Measurements from ENCODE around the gene FRAS1. TPM values are rescaled to one million over a fixed set of nuclear protein-coding genes. Genes with fewer than 3 reads are reported as not detected.

Gene FRAS1
- total and polyA plus RNA-seq, 8 donors, result 4.7 to 21.5 (median 14.7) TPM

GRCh38 chr4:78138252-78138651 lies 81.1 kb downstream of the FRAS1 start:
- ATAC-seq (peak in 1 of 4 donors; percentile 27), DNase-seq (no peak), FAIRE-seq (no peak)
- intact Hi-C loops (cut with DNase I), result no loop called here
- Histone ChIP-seq H3K4me3 (no peak overlapping the region), H3K4me1 (peaks cover 0 to 5% (median 0%) of the 10 kb centered on the region in 3 donors), H3K36me3 (no peaks in the 10 kb centered on the region), H3K27ac (no peak overlapping the region), H3K27me3 (no peaks in the 10 kb centered on the region), H3K9me3 (no peaks in the 10 kb centered on the region)
- TF ChIP-seq CTCF (IDR thresholded peaks at IDR 0.05), result no peak
- 31 to 34% methylated on average over 3 of the region's 3 CpGs for WGBS, 2 donors

GRCh38 chr4:78143634-78144033 lies 86.5 kb downstream of the FRAS1 start:
- ATAC-seq (no peak), DNase-seq (no peak), FAIRE-seq (no peak)
- no peak overlapping the region for H3K4me3 ChIP-seq
- H3K9me3 ChIP-seq, result no peaks in the 10 kb centered on the region
- intact Hi-C loops (cut with DNase I), result no loop called here
- WGBS, 2 donors, result 93 to 97% methylated on average over 2 of the region's 2 CpGs
- TF ChIP-seq CTCF (IDR thresholded peaks at IDR 0.05), result no peak
- no peak overlapping the region for H3K27ac ChIP-seq
- H3K4me1 ChIP-seq, result peaks cover 0 to 5% (median 0%) of the 10 kb centered on the region in 3 donors
- H3K36me3 ChIP-seq, result no peaks in the 10 kb centered on the region
- no peaks in the 10 kb centered on the region for H3K27me3 ChIP-seq

GRCh38 chr4:78145008-78145407 lies 87.9 kb downstream of the FRAS1 start:
- Histone ChIP-seq H3K4me3 (no peak overlapping the region), H3K4me1 (peaks cover 0 to 13% (median 0%) of the 10 kb centered on the region in 3 donors), H3K9me3 (no peaks in the 10 kb centered on the region), H3K27me3 (no peaks in the 10 kb centered on the region), H3K27ac (no peak overlapping the region), H3K36me3 (no peaks in the 10 kb centered on the region)
- TF ChIP-seq CTCF (IDR thresholded peaks at IDR 0.05), result no peak
- DNase-seq (no peak), ATAC-seq (no peak), FAIRE-seq (no peak)
- intact Hi-C loops (cut with DNase I), result no loop called here
- WGBS, 2 donors, result 91 to 98% methylated on average over 4 of the region's 4 CpGs

GRCh38 chr4:78145622-78146021 lies 88.5 kb downstream of the FRAS1 start:
- no peak overlapping the region for H3K4me3 ChIP-seq
- H3K36me3 ChIP-seq, result no peaks in the 10 kb centered on the region
- DNase-seq (no peak), ATAC-seq (no peak), FAIRE-seq (no peak)
- H3K27ac ChIP-seq, result no peak overlapping the region
- TF ChIP-seq CTCF (IDR thresholded peaks at IDR 0.05), result no peak
- no peaks in the 10 kb centered on the region for H3K27me3 ChIP-seq
- WGBS, 2 donors, result 74 to 82% methylated on average over 10 of the region's 10 CpGs
- H3K4me1 ChIP-seq, result peaks cover 0 to 13% (median 0%) of the 10 kb centered on the region in 3 donors
- intact Hi-C loops (cut with DNase I), result no loop called here
- no peaks in the 10 kb centered on the region for H3K9me3 ChIP-seq

GRCh38 chr4:78149751-78150542 lies 92.8 kb downstream of the FRAS1 start:
- no peak for DNase-seq
- H3K36me3 ChIP-seq, result no peaks in the 10 kb centered on the region
- WGBS, 2 donors, result 49% methylated on average over 7 of the region's 7 CpGs
- H3K4me1 ChIP-seq, result peaks cover 0 to 13% (median 0%) of the 10 kb centered on the region in 3 donors
- intact Hi-C loops (cut with DNase I), result no loop called here
- peak overlapping the region in 3 of 4 donors; percentile 8 to 57 (median 34) for H3K27ac ChIP-seq
- peak; percentile 13 to 58 (median 34) for ATAC-seq
- TF ChIP-seq CTCF (IDR thresholded peaks at IDR 0.05), result no peak
- H3K9me3 ChIP-seq, result no peaks in the 10 kb centered on the region
- H3K27me3 ChIP-seq, result no peaks in the 10 kb centered on the region
- no peak overlapping the region for H3K4me3 ChIP-seq
- FAIRE-seq, result no peak

Measured in pancreas (tissue), 10 donors.